HCT116 (cell line): Measurements from ENCODE around the gene PLB1.

Experiments
- EGR1 ChIP-seq: IDR thresholded peaks from 2 replicates; pipeline ENCODE4 v1.6.1; 2012; ENCODE audit warnings: low read depth
- EZH2 ChIP-seq: fragments of 200-600 bp; sonication (generic); IDR thresholded peaks from 2 replicates; pipeline ENCODE4 v1.6.1; 2017; ENCODE audit warnings: antibody characterized with exemption, mixed run types
- EZH2phosphoT487 ChIP-seq: fragments of 200-600 bp; IDR thresholded peaks from 2 replicates; pipeline ENCODE4 v1.6.1; 2018; ENCODE audit warnings: antibody characterized with exemption, borderline replicate concordance
- POLR2A ChIP-seq: IDR thresholded peaks from 2 replicates; pipeline ENCODE4 v1.7.0; 2011; ENCODE audit warnings: borderline replicate concordance; ENCODE audit not compliant: insufficient read depth, insufficient read length; ENCODE audit errors: extremely low read depth
- TF ChIP-seq, protein P1 (sequence below), 3 experiments: fragments of 200-600 bp in 1 of 3; sonication (generic) in 1 of 3; IDR thresholded peaks in 2 of 3; conservative IDR thresholded peaks in 1 of 3; 2 replicates each; pipeline ENCODE4 v1.5.1; 2012 to 2017; ENCODE audit warnings: low read depth in 2 of 3, low read length in 2 of 3, antibody characterized with exemption in 1 of 3, borderline replicate concordance in 1 of 3, control low read depth in 1 of 3, mild to moderate bottlenecking in 1 of 3, mixed read lengths in 1 of 3, mixed run types in 1 of 3, moderate library complexity in 1 of 3; ENCODE audit not compliant: insufficient read depth in 1 of 3

DNA sequence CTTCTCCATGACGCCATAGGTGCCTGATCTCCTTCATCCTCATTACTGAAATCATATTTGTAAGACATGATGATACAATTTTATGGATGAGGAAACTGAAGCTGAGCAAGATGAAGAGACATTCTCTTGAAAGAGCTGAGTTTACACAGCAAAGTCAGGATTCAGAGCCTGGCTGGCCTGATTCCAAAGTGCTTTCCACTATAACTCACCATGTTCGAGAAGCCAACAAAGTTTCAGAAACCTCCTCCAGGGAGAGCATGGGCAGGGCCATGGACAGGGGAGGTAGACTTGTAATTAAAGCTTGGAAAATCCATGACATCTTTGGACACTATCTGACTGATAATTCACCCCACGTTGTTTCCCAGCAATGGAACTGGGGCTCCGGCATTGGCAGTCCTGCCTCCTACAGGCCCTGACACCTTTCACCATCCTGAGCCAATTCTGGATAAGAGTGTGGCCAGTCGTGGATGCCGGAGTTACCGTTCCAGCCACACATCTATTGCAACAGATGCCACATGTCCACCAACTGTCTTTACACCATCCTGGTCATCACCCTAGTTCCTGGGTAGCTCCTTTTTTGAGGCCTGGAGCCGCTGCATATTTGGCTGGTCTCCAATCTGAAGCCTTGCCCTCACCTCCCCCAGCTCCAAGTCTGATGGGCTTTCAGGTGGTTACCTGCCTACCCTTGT is 170.8 kb downstream of the PLB1 start:
- TF ChIP-seq EZH2 (no peak), EGR1 (no peak), POLR2A (no peak), EZH2phosphoT487 (no peak)
- TF ChIP-seq, protein P1, sequence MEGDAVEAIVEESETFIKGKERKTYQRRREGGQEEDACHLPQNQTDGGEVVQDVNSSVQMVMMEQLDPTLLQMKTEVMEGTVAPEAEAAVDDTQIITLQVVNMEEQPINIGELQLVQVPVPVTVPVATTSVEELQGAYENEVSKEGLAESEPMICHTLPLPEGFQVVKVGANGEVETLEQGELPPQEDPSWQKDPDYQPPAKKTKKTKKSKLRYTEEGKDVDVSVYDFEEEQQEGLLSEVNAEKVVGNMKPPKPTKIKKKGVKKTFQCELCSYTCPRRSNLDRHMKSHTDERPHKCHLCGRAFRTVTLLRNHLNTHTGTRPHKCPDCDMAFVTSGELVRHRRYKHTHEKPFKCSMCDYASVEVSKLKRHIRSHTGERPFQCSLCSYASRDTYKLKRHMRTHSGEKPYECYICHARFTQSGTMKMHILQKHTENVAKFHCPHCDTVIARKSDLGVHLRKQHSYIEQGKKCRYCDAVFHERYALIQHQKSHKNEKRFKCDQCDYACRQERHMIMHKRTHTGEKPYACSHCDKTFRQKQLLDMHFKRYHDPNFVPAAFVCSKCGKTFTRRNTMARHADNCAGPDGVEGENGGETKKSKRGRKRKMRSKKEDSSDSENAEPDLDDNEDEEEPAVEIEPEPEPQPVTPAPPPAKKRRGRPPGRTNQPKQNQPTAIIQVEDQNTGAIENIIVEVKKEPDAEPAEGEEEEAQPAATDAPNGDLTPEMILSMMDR (IDR thresholded peaks at IDR 0.05 in 2 of 3, conservative IDR thresholded peaks at IDR 0.05 in 1 of 3; ENCODE audit: borderline replicate concordance in 1 of 3, insufficient read depth in 1 of 3, low read depth in 2 of 3, low read length in 2 of 3) = no peak
